ENCODE measurements around the gene NDUFA7. TPM values are rescaled to one million over a fixed set of nuclear protein-coding genes. Genes with fewer than 3 reads are reported as not detected.

The NDUFA7 gene
- total and polyA plus RNA-seq, 2 of the 13 experiments (the other 11 are each of a cell fraction or from before 2014, with no cell fraction given), result 64.5 to 71.5 TPM

DNA sequence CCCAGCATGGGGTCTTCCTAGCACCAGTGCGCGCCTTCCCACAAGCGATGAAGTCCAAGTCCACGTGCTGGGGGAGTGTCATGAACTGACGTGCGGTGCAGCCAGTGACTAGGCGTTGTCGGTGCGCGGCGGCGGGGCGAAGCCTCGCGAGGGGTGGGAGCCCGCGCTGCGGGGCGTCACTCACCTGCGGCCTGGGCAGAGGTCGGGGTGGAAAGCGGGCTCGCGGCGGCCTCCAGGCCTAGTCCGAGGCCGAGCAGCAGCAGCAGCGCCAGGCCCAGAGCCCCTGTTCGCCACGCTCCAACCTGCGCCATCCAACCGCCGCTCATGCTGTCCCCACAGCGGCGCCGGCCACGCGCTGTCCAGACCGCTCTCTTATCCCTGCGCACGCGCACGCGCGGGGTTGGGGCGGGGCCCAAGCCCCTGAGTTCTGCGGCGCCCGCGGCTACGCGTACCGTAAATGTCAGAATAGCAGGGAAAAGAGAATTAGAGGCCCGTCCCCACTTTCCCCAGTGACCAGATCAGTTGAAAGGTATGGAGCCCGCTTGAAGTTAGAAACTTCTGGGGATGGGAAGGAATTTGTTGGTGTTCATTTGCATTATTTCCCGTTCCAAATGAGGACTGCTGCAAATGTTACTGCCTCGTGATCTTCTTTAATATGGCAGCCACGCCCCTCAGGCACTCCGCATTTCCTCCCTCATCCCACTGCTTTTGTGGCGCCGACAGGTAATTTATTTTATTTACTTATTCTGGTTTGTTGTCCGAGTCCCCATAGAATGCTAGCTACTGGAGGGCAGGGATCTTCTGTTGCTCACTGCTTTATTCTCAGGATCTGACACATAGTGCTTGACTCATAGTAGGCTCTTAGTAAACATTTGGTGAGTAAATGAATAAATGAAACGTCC, 13.0 kb downstream of the NDUFA7 start, which contains the start of gene CD320 (continued):
- TF ChIP-seq, protein P1, sequence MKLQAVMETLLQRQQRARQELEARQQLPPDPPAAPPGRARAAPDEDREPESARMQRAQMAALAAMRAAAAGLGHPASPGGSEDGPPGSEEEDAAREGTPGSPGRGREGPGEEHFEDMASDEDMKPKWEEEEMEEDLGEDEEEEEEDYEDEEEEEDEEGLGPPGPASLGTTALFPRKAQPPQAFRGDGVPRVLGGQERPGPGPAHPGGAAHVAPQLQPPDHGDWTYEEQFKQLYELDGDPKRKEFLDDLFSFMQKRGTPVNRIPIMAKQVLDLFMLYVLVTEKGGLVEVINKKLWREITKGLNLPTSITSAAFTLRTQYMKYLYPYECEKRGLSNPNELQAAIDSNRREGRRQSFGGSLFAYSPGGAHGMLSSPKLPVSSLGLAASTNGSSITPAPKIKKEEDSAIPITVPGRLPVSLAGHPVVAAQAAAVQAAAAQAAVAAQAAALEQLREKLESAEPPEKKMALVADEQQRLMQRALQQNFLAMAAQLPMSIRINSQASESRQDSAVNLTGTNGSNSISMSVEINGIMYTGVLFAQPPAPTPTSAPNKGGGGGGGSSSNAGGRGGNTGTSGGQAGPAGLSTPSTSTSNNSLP (IDR thresholded peaks at IDR 0.05; ENCODE audit: low read depth, low read length), result no peak; the same call in 1 of the 2 replicates
- TF ChIP-seq CBX5 (CRISPR knock-in tag; IDR thresholded peaks at IDR 0.05; ENCODE audit: borderline replicate concordance) (no peak), ZNF644 (CRISPR knock-in tag; IDR thresholded peaks at IDR 0.05; ENCODE audit: low read depth) (no peak), HDAC2 (CRISPR knock-in tag; IDR thresholded peaks at IDR 0.05) (peak; percentile 29), ZNF136 (CRISPR knock-in tag; IDR thresholded peaks at IDR 0.05; ENCODE audit: low read depth) (peak; percentile 64; the same call in 1 of the 2 replicates), AGO2 (optimal IDR thresholded peaks at IDR 0.05; ENCODE audit: low read depth, low read length) (peak; percentile 99), ZNF326 (CRISPR knock-in tag; IDR thresholded peaks at IDR 0.05; ENCODE audit: borderline replicate concordance) (no peak; the same call in 1 of the 2 replicates), TBX2 (CRISPR knock-in tag; IDR thresholded peaks at IDR 0.05; ENCODE audit: borderline replicate concordance) (peak; percentile 95), ZNF652 (CRISPR knock-in tag; IDR thresholded peaks at IDR 0.05; ENCODE audit: borderline replicate concordance, low read depth) (no peak; the same call in 1 of the 2 replicates), REXO4 (CRISPR knock-in tag; IDR thresholded peaks at IDR 0.05; ENCODE audit: borderline replicate concordance) (peak; percentile 88), KAT2B (IDR thresholded peaks at IDR 0.05; ENCODE audit: borderline replicate concordance, low read depth, low read length) (no peak), TP53 (CRISPR knock-in tag; conservative IDR thresholded peaks at IDR 0.05) (peak; percentile 65; the same call in 1 of the 2 replicates), ZNF350 (CRISPR knock-in tag; IDR thresholded peaks at IDR 0.05; ENCODE audit: borderline replicate concordance, low read depth) (no peak), ZEB1 (IDR thresholded peaks at IDR 0.05; ENCODE audit: insufficient replicate concordance, low read depth) (peak; percentile 71), ZNF564 (CRISPR knock-in tag; IDR thresholded peaks at IDR 0.05) (peak; percentile 88), CREB1 (IDR thresholded peaks at IDR 0.05) (peak; percentile 85), CREB1 (CRISPR knock-in tag; IDR thresholded peaks at IDR 0.05) (no peak), ZNF331 (CRISPR knock-in tag; IDR thresholded peaks at IDR 0.05) (no peak; the same call in 1 of the 2 replicates), SAFB2 (CRISPR knock-in tag; IDR thresholded peaks at IDR 0.05; ENCODE audit: borderline replicate concordance, low read depth) (peak; percentile 69), SMC3 (IDR thresholded peaks at IDR 0.05; ENCODE audit: low read length) (no peak), NR3C1 (CRISPR knock-in tag; IDR thresholded peaks at IDR 0.05) (no peak), ZNF572 (CRISPR knock-in tag; IDR thresholded peaks at IDR 0.05) (no peak), ZNF263 (CRISPR knock-in tag; IDR thresholded peaks at IDR 0.05) (peak; percentile 86), ZMYM2 (CRISPR knock-in tag; IDR thresholded peaks at IDR 0.05) (0 out of 2 replicates have a peak, but pooled peaks have one; percentile 60)
- TF ChIP-seq, protein P2, sequence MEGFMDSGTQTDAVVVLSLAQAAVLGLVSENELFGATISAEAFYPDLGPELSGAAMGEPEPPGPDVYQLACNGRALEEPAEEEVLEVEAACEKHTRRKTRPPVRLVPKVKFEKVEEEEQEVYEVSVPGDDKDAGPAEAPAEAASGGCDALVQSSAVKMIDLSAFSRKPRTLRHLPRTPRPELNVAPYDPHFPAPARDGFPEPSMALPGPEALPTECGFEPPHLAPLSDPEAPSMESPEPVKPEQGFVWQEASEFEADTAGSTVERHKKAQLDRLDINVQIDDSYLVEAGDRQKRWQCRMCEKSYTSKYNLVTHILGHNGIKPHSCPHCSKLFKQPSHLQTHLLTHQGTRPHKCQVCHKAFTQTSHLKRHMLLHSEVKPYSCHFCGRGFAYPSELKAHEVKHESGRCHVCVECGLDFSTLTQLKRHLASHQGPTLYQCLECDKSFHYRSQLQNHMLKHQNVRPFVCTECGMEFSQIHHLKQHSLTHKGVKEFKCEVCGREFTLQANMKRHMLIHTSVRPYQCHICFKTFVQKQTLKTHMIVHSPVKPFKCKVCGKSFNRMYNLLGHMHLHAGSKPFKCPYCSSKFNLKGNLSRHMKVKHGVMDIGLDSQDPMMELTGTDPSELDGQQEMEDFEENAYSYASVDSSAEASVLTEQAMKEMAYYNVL (CRISPR knock-in tag; IDR thresholded peaks at IDR 0.05; ENCODE audit: borderline replicate concordance), result 0 out of 2 replicates have a peak, but pooled peaks have one; percentile 19
- TF ChIP-seq, protein P3, sequence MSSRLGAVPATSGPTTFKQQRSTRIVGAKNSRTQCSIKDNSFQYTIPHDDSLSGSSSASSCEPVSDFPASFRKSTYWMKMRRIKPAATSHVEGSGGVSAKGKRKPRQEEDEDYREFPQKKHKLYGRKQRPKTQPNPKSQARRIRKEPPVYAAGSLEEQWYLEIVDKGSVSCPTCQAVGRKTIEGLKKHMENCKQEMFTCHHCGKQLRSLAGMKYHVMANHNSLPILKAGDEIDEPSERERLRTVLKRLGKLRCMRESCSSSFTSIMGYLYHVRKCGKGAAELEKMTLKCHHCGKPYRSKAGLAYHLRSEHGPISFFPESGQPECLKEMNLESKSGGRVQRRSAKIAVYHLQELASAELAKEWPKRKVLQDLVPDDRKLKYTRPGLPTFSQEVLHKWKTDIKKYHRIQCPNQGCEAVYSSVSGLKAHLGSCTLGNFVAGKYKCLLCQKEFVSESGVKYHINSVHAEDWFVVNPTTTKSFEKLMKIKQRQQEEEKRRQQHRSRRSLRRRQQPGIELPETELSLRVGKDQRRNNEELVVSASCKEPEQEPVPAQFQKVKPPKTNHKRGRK (CRISPR knock-in tag; IDR thresholded peaks at IDR 0.05), result no peak

Data from HepG2 (cell line).